GM23338 (cell line): ENCODE results near the gene OIT3.
"Not testable (repeated sequence)": the region's sequence is repeated elsewhere in the genome, so short reads cannot be mapped to it uniquely, and the experiment has no call there.

Experiments used
- CREB1 ChIP-seq: fragments of 250-450 bp; sonication (Bioruptor Pico); IDR thresholded peaks from 2 replicates; pipeline ENCODE4 v1.5.0; 2020; ENCODE audit warnings: low read depth, mild to moderate bottlenecking, moderate library complexity
- CTCF ChIP-seq, 2 experiments: fragments of 200-600 bp in 1 of 2; sonication (generic) in 1 of 2; conservative IDR thresholded peaks; 2 replicates each; pipeline versions ENCODE4 v1.5.1 to v1.6.1; 2016 to 2017; ENCODE audit warnings: antibody characterized with exemption in 2 of 2, low read depth in 2 of 2, mild to moderate bottlenecking in 2 of 2, moderate library complexity in 1 of 2
- ETS1 ChIP-seq: IDR thresholded peaks from 2 replicates; pipeline ENCODE4 v1.6.1; 2016; ENCODE audit warnings: antibody characterized with exemption
- POLR2AphosphoS5 ChIP-seq: IDR thresholded peaks from 2 replicates; pipeline ENCODE4 v1.6.1; 2016; ENCODE audit warnings: antibody characterized with exemption, low read depth
- REST ChIP-seq: IDR thresholded peaks from one replicate; pipeline ENCODE4 v1.6.1; 2018; ENCODE audit warnings: antibody characterized with exemption; ENCODE audit not compliant: unreplicated experiment

GRCh38 chr10:72917803-72918332 lies 24.3 kb downstream of the OIT3 start:
- not testable (repeated sequence) for TF ChIP-seq CTCF (conservative IDR thresholded peaks at IDR 0.05; ENCODE audit: low read depth in 2 of 2); CREB1 (CRISPR knock-in tag); ETS1; POLR2AphosphoS5; REST
